Cardiac septum (tissue), 1 donor: ENCODE data around the gene ELP5. TPM values are rescaled to one million over a fixed set of nuclear protein-coding genes. Genes with fewer than 3 reads are reported as not detected.

Experiments
- DNase-seq: peaks from one replicate; pipeline ENCODE4 v3.0.0-alpha.2; 2020; ENCODE audit warnings: low spot score
- intact Hi-C: fragments of 100-400 bp; cut with DNase I; formaldehyde crosslinking; loops from one replicate; pipeline ENCODE4 v1.14.0; 2022
- total RNA-seq: library from RNA; stranded (reverse); fragmentation: NEBNext Ultra II Directional; extraction: Animal tissue kit (Norgen Biotek cat#: 25700); gene quantifications from one replicate; pipeline ENCODE4 v1.2.1, GENCODE V29; 2021
- donor health status: DM: no; HTN: no; CAD: no.

ELP5 gene
- total RNA-seq, 1 donor from 2014 or later, result 57.5 TPM

DNA sequence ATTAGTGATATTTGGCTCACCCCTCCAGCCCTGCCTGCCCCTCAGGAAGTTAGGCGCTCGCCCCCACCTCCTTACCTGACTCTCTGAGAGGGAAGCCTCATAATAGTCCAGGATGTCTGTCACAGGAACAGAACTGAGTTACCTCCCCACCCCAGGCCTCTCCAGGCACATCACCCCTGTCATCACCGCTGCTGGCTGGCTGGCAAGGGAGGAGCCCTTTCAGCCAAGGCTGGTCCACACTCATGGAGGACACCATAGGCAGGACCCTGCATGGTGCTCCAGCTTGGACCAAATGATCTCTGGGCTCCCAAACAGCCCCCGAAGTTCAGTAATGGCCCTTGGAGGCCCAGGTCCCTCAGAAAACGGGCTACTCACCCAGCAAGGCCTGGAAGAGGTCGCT is 33.8 kb upstream of the ELP5 start:
- no peak for DNase-seq
- intact Hi-C loops, result no loop called here

- DNase-seq, result no peak
- intact Hi-C loops, result no loop called here
These were observed 33.3 kb upstream of the ELP5 start for GRCh38 chr17:7218758-7219157.

GRCh38 chr17:7219229-7219811 is 32.7 kb upstream of the ELP5 start:
- intact Hi-C loops, result no loop called here
- DNase-seq, result no peak

DNA sequence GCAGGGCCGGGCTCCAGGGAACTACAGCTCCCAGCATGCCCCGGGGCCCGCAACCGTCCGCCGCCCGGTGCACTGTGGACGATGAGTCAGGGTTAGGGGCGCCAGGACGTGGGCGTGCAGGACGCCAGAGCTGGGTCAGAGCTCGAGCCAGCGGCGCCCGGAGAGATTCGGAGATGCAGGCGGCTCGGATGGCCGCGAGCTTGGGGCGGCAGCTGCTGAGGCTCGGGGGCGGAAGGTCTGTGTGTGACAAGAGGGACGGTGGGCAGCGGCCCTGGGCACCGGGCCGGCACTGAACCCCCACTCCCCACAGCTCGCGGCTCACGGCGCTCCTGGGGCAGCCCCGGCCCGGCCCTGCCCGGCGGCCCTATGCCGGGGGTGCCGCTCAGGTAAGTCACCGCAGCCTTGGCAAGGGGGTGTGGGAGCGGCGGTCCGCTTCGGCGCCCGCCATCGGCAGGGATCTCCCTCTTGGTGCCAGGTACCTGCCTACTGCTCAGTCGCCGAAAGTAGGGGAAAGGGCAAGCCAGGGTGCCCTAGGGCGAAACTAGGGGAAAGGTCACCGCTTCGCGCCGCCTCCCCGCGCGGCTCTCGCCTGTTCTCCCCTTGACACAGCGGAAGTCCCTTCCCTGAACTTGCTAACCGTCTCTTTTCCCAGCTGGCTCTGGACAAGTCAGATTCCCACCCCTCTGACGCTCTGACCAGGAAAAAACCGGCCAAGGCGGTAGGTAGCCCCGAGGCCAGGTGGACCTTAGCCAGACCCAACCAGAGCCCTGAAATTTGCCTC is 32.0 kb upstream of the ELP5 start, which contains the start of the genes ACADVL and DLG4:
TSS of gene ACADVL (plus strand) at position 127 of the 781 bp plus-strand sequence. CDS start at position 174, 47 bp downstream.
TSS of gene DLG4 (minus strand) at position 25 of the 781 bp plus-strand sequence.
- DNase-seq, result peak; percentile 96
- intact Hi-C loops, result loop anchor here (2.0 kb wide), 1 partner anchor 19 kb away; the partner anchor contains the start of gene PHF23

DNA sequence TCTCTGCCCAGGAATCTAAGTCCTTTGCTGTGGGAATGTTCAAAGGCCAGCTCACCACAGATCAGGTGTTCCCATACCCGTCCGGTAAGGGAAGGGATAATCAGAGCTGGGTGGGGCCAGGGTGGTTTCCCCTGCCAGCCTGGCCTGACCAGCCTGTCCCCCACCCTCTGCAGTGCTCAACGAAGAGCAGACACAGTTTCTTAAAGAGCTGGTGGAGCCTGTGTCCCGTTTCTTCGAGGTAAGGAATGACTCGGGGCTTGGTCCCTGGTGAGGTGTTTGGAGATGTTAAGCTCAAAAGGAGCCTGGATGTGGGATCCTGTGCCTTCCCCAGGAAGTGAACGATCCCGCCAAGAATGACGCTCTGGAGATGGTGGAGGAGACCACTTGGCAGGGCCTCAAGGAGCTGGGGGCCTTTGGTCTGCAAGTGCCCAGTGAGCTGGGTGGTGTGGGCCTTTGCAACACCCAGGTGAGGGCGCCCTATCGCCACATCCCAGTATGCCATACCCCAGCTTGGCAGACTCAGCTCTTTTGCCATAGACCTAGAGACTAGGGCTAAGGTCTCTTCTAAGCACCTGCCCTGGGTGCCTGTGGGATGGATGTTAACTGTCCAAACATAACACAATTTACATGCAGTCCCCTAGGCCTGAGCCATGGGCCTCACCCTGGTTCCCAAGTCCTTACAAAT is 31.3 kb upstream of the ELP5 start:
- peak; percentile 84 for DNase-seq
- intact Hi-C loops, result loop anchor here (2.0 kb wide), 1 partner anchor 18 kb away; the partner anchor contains the start of gene PHF23

GRCh38 chr17:7221278-7222092 is 30.5 kb upstream of the ELP5 start:
- DNase-seq, result no peak
- intact Hi-C loops, result loop anchor here (2.0 kb wide), 1 partner anchor 17 kb away; the partner anchor contains the start of gene PHF23

DNA sequence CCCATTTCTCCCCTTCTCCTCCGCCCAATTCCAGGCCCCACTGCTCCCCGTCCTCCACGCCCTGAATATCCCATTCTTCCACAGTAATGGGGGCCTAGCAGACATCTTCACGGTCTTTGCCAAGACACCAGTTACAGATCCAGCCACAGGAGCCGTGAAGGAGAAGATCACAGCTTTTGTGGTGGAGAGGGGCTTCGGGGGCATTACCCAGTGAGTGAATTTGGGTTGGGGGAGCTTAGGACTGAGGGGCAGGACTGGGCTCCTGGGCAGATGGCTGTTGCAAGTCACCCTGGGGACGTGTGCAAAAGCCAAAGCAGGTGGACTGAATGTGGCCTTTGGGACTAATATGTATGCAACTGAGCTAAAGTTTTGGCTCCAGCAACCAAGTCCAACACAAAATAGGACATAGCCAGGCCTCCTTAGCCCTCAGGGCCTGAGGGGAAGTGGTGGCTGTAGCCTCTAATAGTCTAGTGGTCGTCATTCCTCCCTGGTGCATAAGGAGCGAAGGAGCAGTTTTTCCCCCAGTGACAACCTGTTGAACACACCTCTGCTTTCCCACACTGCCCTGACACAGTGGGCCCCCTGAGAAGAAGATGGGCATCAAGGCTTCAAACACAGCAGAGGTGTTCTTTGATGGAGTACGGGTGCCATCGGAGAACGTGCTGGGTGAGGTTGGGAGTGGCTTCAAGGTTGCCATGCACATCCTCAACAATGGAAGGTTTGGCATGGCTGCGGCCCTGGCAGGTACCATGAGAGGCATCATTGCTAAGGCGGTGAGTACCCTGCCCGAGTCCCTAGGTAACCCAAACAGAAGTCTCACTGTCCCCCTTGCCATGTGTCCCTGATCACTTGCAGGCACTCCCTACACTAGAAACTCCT is 29.7 kb upstream of the ELP5 start:
- no peak for DNase-seq
- intact Hi-C loops, result no loop called here

DNA sequence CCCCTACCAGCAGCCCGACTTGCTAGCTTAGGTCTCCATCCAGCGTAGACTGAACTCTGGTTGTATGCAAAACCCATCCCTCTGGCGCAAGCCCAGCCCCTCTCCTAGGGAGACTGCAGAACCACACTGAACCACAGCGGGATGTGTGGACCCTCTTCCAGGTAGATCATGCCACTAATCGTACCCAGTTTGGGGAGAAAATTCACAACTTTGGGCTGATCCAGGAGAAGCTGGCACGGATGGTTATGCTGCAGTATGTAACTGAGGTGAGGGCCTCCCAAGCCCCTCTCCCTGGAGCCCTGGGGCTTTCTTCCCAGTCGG is 29.1 kb upstream of the ELP5 start:
- intact Hi-C loops, result no loop called here
- DNase-seq, result no peak

GRCh38 chr17:7223375-7223774 is 28.6 kb upstream of the ELP5 start:
- DNase-seq, result no peak
- intact Hi-C loops, result no loop called here

GRCh38 chr17:7224110-7224509 is 27.9 kb upstream of the ELP5 start:
- no peak for DNase-seq

DNA sequence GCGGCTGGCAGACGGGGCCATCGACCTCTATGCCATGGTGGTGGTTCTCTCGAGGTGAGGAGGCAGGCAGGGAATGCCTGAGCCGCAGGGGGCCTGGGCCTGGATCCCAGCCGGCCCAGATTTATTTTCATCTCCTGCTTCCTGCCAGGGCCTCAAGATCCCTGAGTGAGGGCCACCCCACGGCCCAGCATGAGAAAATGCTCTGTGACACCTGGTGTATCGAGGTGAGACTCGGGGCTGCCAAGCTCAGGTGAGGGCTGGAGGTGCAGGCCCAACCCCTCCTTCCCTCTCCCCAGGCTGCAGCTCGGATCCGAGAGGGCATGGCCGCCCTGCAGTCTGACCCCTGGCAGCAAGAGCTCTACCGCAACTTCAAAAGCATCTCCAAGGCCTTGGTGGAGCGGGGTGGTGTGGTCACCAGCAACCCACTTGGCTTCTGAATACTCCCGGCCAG is 27.3 kb upstream of the ELP5 start:
- intact Hi-C loops, result no loop called here
- DNase-seq, result no peak

More at GRCh38 chr17:7224110-7224509, 27.9 kb upstream of the ELP5 start:
- intact Hi-C loops, result no loop called here

- intact Hi-C loops, result no loop called here
- no peak for DNase-seq
These were observed 26.2 kb upstream of the ELP5 start for GRCh38 chr17:7225711-7226331.

DNA sequence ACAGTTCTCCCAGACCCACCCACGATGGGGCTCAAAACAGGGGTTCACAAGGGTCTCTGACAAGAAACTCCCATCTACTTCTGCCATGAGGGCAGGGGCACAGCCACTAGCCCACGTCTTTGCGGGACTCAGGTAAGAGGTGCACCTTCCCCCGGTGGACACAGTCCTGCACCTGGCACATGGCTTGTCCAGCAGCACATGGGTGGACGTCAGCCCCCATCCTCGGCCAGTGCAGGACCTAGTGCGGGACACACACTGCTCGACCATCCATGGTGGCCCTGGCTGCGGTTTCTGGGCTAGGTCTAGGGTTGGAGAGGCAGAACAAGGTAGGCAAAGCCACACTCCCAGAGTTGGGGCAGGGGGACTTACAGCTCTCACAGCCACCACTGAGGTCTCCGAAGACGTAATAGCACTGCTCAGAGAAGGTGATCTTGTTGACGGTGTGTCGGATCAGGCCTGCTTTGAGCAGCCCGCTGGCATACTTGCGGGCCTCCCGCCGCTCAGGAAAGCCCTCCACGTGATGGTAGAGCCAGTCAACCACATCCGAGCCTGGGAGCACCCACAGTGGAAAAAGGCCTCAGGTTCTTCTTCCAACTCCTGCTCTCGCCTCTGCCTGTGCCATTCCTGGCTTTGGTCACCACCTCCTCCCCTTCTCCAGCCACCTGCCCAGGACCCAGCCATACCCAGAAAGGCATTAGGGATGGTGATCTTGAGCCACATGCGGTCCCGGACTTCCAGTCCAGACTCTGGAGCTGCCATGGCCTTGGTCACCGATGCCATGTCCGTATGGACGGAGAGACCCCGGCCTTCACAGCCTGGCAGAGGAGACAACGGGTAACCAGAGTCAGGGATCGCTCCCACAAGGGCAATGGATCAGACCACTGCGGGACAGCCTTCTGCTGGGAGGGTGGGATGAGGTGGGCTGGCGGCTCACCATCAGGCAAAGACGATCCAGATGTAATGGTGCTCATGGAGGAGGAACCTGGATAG is 25.0 kb upstream of the ELP5 start:
- intact Hi-C loops, result no loop called here
- DNase-seq, result no peak

- DNase-seq, result no peak
- intact Hi-C loops, result no loop called here
These were observed 23.1 kb upstream of the ELP5 start for GRCh38 chr17:7228920-7229319.

- DNase-seq, result no peak
- intact Hi-C loops, result no loop called here
These were observed 22.5 kb upstream of the ELP5 start for GRCh38 chr17:7229504-7229903.

DNA sequence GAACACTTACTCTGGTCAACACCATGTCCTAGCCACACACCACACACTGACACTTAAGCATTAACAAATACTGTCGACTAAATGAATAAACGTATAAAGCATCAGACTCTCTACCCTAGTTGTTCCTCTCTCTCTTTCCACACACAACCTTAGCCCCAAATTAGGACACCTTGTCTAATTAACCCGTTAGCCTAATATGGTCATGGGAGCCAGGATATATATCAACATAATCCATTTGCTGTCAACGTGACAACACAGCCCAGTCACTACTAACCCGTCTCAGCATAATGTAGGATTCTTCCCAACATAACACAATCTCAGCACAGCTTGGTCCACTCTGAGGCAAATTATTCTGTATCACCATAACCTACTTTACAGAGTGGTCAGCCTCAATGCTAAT is 19.9 kb upstream of the ELP5 start:
- DNase-seq, result no peak
- intact Hi-C loops, result no loop called here

- intact Hi-C loops, result no loop called here
These were observed 18.3 kb upstream of the ELP5 start for GRCh38 chr17:7233701-7234082.

More at GRCh38 chr17:7233701-7234082, 18.3 kb upstream of the ELP5 start:
- DNase-seq, result no peak
